ENCODE results near the gene SPRTN. TPM values are rescaled to one million over a fixed set of nuclear protein-coding genes. Genes with fewer than 3 reads are reported as not detected.

Gene SPRTN
- total RNA-seq, 1 donor from 2014 or later: 22.6 TPM

DNA sequence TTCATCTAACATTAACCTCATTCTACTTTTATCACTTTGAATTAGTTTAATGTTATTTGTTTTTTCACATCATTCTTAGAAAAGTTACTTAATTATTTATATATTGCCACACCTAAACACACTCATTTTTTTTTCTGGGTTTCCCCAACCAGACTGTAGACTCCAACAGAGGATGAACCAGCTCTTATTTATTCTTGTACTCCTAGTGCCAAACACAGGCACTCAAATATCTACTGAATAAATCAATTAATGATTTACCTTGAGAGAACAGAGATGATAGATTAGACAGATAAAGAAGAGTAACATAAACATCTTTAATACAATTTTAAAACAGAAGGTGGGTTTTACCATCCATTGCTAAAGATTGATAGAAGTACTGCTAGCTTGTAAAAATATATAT lies 48.4 kb downstream of the SPRTN start:
- intact Hi-C loops (cut with DNase I): no loop called here
- no peak overlapping the region for H3K27ac ChIP-seq
- no peaks in the 10 kb centered on the region for H3K9me3 ChIP-seq
- no peak overlapping the region for H3K4me3 ChIP-seq
- H3K36me3 ChIP-seq: no peaks in the 10 kb centered on the region
- no peak for DNase-seq (ENCODE audit: extremely low spot score in 2 of 2)
- no peaks in the 10 kb centered on the region for H3K27me3 ChIP-seq
- TF ChIP-seq, protein P1, sequence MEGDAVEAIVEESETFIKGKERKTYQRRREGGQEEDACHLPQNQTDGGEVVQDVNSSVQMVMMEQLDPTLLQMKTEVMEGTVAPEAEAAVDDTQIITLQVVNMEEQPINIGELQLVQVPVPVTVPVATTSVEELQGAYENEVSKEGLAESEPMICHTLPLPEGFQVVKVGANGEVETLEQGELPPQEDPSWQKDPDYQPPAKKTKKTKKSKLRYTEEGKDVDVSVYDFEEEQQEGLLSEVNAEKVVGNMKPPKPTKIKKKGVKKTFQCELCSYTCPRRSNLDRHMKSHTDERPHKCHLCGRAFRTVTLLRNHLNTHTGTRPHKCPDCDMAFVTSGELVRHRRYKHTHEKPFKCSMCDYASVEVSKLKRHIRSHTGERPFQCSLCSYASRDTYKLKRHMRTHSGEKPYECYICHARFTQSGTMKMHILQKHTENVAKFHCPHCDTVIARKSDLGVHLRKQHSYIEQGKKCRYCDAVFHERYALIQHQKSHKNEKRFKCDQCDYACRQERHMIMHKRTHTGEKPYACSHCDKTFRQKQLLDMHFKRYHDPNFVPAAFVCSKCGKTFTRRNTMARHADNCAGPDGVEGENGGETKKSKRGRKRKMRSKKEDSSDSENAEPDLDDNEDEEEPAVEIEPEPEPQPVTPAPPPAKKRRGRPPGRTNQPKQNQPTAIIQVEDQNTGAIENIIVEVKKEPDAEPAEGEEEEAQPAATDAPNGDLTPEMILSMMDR (IDR thresholded peaks at IDR 0.05): no peak
- TF ChIP-seq POLR2A (IDR thresholded peaks at IDR 0.05) (no peak), POLR2AphosphoS5 (IDR thresholded peaks at IDR 0.05; ENCODE audit: insufficient read depth in 1 of 2, low read depth in 1 of 2) (no peak)
- peaks cover 77% of the 10 kb centered on the region for H3K4me1 ChIP-seq

DNA sequence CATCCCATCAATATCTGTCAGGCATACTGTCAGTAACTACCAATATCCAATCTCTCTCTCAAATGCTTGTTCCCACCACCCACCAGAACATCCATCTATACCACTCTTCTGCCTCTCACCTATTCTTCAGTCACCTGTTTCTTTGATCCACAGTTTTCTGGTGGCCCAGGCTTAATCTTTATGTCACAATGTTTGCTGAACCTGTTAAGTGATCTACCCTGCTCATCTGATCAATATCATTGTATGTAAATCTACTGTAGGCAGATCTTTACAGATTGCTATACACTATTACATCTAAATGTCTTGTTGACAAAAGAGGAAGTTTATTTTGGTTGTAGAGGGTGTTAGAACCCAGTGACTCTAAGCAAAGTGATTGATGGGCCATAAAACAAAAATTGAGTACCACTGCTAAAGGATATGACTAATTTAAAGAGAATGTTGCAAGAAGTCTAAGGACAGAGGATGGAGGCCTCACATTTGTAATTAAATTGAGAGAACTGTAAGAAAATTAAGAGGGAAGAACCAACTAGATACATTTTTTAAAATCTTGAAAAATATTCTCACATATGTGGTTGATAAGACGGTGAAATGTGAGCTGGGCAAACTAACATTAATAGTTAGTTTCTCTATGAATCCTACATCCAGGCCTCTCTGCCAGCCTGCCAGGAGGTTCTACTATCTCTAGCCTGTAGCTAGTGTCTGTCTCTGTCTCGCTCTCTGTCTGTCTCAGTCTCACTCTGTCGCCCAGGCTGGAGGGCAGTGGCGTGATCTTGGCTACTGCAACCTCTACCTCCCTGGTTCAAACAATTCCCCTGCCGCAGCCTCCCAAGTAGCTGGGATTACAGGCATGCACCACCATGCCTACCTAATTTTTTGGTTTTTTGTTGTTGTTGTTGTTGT lies 49.9 kb downstream of the SPRTN start:
- Histone ChIP-seq H3K36me3 (no peaks in the 10 kb centered on the region), H3K4me1 (peaks cover 62% of the 10 kb centered on the region), H3K9me3 (no peaks in the 10 kb centered on the region), H3K27ac (no peak overlapping the region), H3K4me3 (no peak overlapping the region), H3K27me3 (no peaks in the 10 kb centered on the region)
- TF ChIP-seq POLR2A (IDR thresholded peaks at IDR 0.05): no peak
- no peak for DNase-seq (ENCODE audit: extremely low spot score in 2 of 2)
- intact Hi-C loops (cut with DNase I): no loop called here

DNA sequence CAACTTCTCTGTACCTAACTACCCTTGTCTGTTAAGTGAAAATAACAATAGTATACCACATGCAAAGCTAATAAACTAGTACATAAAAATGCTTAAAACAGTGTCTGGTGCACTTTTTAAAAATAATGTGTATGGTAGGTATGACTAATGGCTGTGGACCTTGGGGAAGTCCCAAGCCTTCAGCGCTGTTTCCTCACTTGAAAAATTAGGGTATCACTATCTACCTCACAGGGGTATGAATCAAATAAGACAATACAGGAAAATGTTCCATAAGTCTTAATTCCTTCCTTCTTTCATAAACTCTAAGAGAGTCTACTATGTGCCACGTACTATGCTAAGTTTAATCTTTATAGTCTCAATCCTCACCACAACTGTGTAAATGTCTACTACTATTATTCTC lies 52.0 kb downstream of the SPRTN start:
- Histone ChIP-seq H3K4me1 (peaks cover 48% of the 10 kb centered on the region), H3K9me3 (no peaks in the 10 kb centered on the region), H3K27ac (no peak overlapping the region), H3K36me3 (no peaks in the 10 kb centered on the region), H3K27me3 (no peaks in the 10 kb centered on the region), H3K4me3 (no peak overlapping the region)
- no peak for DNase-seq (ENCODE audit: extremely low spot score in 2 of 2)
- intact Hi-C loops (cut with DNase I): no loop called here
- no peak for TF ChIP-seq POLR2AphosphoS5 (IDR thresholded peaks at IDR 0.05; ENCODE audit: insufficient read depth in 1 of 2, low read depth in 1 of 2)
- TF ChIP-seq, protein P1 (IDR thresholded peaks at IDR 0.05): no peak
- TF ChIP-seq POLR2A (IDR thresholded peaks at IDR 0.05): no peak

DNA sequence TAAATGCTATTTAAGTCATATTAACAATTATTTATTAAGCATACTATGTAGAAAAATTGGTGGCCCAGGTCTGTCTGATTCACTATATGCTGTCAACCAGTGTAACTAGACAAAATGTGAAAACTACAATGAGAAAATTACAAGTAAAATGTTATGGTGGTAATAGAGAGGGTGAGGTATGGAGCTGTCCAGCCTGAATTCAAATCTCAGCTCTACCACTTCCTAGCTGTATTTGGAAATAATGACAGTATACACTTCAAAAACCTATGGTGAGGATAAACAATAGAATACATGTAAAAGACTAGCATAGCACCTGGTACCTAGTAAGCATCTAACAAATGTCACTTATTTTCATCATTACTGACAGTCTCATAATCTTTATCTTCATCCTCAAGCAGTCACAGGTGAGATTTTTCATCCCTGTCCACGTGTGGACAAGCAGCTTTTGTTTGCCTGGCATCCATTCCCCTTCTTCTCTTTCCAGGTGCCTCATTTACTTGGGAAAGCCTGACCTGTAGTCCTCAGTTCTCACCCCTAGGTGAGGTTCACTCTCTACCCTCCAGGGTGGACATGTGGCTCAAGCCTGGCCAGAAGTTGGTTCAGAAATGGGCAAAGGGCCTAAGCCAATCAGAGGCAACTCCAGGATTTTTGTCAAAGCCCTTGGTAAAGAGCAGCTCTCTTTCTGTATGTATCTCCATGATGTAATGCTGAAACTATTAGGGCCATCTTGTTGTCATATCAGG lies 54.5 kb downstream of the SPRTN start:
- Histone ChIP-seq H3K4me3 (no peak overlapping the region), H3K36me3 (no peaks in the 10 kb centered on the region), H3K27ac (no peak overlapping the region), H3K9me3 (no peaks in the 10 kb centered on the region), H3K27me3 (no peaks in the 10 kb centered on the region), H3K4me1 (peaks cover 61% of the 10 kb centered on the region)
- intact Hi-C loops (cut with DNase I): no loop called here
- no peak for DNase-seq (ENCODE audit: extremely low spot score in 2 of 2)
- no peak for TF ChIP-seq POLR2A (IDR thresholded peaks at IDR 0.05)

DNA sequence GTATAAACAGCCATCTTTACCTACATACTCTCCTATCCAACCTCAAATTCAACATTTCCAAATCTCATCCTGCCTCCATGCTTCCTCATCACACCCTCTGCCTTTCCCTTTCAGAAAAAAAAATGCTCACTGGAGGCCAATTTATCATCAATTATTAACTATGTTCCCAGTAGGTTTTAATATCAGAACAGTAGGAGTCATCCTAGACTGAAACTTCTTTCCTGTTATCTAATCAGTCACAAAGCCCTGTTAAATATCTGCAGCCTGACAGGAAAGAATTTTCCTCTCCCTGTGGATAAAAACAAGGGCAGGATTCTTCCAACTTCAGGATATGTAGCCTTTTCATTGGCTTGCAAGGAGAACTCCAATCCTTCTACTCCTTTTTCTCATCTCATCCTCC lies 55.6 kb downstream of the SPRTN start:
- H3K4me1 ChIP-seq: peaks cover 58% of the 10 kb centered on the region
- no peak overlapping the region for H3K27ac ChIP-seq

DNA sequence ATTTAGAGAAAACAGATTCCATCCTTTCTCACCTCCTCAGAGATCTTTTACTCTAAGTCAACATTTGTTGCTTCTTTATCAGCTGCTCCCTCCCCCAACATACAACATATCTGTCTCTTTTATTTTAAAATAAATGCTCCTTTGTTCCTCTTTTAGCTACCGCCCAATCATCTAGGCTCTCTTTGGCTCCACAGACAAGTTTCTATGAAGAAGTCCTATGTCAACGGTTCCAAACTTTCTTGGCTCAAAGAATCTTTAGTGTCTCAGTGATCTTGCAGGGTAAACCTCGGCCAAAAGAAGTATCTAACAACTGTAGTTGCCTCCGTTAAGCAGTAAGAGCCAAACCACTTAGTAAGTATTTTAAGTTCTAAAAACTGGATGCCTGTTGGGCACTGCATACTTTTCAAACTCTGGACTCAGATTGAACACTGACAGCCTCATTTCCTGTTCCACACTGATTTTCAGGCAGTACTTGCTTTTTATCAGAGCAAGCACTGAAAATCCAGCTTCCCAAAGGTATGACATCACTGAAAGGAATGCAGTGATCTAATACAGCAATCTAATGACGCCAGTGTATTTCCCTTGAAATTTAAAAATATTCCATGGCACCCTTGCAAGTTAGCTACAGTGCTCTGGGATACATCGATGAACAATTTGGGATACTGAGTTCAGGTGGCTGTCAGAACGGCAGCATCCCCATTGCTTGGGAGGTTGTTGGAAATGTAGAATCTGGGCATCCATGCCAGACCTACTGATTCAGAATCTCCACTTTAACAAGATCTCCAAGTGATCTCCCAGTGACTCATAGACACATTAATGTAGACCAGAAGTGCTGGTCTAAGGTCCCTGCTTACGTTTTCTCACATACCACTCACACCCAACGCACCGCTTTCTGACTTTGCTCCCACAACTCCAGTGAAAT lies 57.2 kb downstream of the SPRTN start:
- Histone ChIP-seq H3K4me1 (peaks cover 50% of the 10 kb centered on the region), H3K27ac (peak overlapping the region; percentile 63), H3K36me3 (no peaks in the 10 kb centered on the region), H3K9me3 (no peaks in the 10 kb centered on the region), H3K4me3 (no peak overlapping the region), H3K27me3 (no peaks in the 10 kb centered on the region)
- TF ChIP-seq, protein P1 (IDR thresholded peaks at IDR 0.05): no peak
- TF ChIP-seq POLR2AphosphoS5 (IDR thresholded peaks at IDR 0.05; ENCODE audit: insufficient read depth in 1 of 2, low read depth in 1 of 2): peak in 1 of 2 donors; percentile 22
- intact Hi-C loops (cut with DNase I): no loop called here
- no peak for DNase-seq (ENCODE audit: extremely low spot score in 2 of 2)

More for the DNA sequence above, 55.6 kb downstream of the SPRTN start:
- no peaks in the 10 kb centered on the region for H3K36me3 ChIP-seq
- TF ChIP-seq POLR2A (IDR thresholded peaks at IDR 0.05): no peak
- H3K4me3 ChIP-seq: no peak overlapping the region
- H3K9me3 ChIP-seq: no peaks in the 10 kb centered on the region
- H3K27me3 ChIP-seq: no peaks in the 10 kb centered on the region
- intact Hi-C loops (cut with DNase I): no loop called here
- DNase-seq (ENCODE audit: extremely low spot score in 2 of 2): no peak
